Naive B cell (primary cell): ENCODE results near the gene CRAMP1. TPM values are rescaled to one million over a fixed set of nuclear protein-coding genes. Genes with fewer than 3 reads are reported as not detected.

Experiments
- ATAC-seq, 2 donors: fragments of 150-1000 bp; cut with Tn5 transposase; 2 replicates each; pipeline ENCODE4 v1.10.0; 2021; ENCODE audit warnings: low read depth in 2 of 2, mild to moderate bottlenecking in 2 of 2, moderate library complexity in 2 of 2
- DNase-seq: peaks from one replicate; pipeline ENCODE4 v3.0.0; 2022
- H3K27ac Mint-ChIP-seq, 6 donors: one replicate each; pipeline ENCODE4 v1.8.0; 2020 to 2022; ENCODE audit warnings: mild to moderate bottlenecking in 6 of 6, mixed read lengths in 6 of 6, moderate library complexity in 5 of 6, inconsistent platforms in 2 of 6
- H3K27me3 Mint-ChIP-seq, 3 donors: one replicate each; pipeline ENCODE4 v1.8.0; 2021 to 2022; ENCODE audit warnings: mixed read lengths in 3 of 3, mild to moderate bottlenecking in 1 of 3
- H3K36me3 Mint-ChIP-seq, 2 donors: one replicate each; pipeline ENCODE4 v1.8.0; 2020 to 2022; ENCODE audit warnings: mixed read lengths in 2 of 2, inconsistent platforms in 1 of 2, mild to moderate bottlenecking in 1 of 2
- H3K4me1 Mint-ChIP-seq, 3 donors: one replicate each; pipeline ENCODE4 v1.8.0; 2020 to 2022; ENCODE audit warnings: mixed read lengths in 3 of 3, inconsistent platforms in 1 of 3, mild to moderate bottlenecking in 1 of 3, moderate library complexity in 1 of 3
- H3K4me3 Mint-ChIP-seq, 8 donors: one replicate each; pipeline ENCODE4 v1.8.0; 2020 to 2022; ENCODE audit warnings: mild to moderate bottlenecking in 8 of 8, mixed read lengths in 8 of 8, moderate library complexity in 8 of 8, inconsistent platforms in 2 of 8
- H3K9me3 Mint-ChIP-seq, 7 donors: one replicate each; pipeline ENCODE4 v1.8.0; 2020 to 2022; ENCODE audit warnings: mixed read lengths in 7 of 7, mild to moderate bottlenecking in 5 of 7, inconsistent platforms in 2 of 7, moderate library complexity in 1 of 7
- polyA plus RNA-seq, 6 donors: library from polyadenylated mRNA; unstranded; fragments of 300-500 nt; fragmentation: Illumina TruSeq; gene quantifications; one replicate each; pipeline ENCODE4 v1.2.3, GENCODE V29; 2021; ENCODE audit warnings: low read depth in 6 of 6

CRAMP1 gene
- polyA plus RNA-seq, 6 donors from 2014 or later = 1.8 to 6.0 (median 2.2) TPM

DNA sequence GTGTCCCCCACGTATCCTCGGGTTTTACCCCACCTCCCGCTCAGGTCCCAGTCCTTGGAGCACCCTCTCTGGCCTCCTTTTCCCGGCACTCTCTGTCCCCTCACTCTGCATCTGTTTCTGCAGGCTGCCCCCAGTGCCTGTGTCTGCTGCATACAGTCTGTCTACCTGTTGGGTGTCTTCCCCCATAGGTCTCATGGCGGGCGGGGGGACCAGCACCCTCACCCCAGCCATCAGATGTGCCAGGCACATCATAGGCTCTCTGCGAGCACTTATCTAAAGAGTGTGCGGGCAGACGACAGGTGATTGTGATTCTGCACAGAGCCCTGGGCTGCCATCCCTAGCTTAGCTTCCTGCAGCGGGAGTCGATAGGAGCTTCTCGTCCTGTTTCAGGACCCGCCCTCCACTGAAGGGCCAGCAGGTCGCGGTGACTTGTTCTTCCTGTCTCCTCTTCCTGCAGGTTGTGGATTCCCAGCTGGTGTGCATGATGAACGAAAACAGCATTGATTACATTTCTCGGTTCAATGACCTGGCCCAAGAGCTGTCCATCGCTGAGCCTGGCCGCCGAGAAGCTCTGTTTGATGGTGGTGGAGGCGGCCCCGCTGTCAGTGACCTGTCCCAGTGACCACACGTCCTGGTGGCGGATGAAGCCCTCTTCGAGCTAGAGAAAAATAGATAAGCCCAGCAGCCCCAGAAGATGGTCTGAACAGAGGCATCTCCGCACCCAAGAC is 61.4 kb downstream of the CRAMP1 start:
- ATAC-seq (no peak), DNase-seq (no peak)
- Mint-ChIP-seq H3K36me3 (peaks cover 20 to 36% of the 10 kb centered on the region in 2 donors), H3K9me3 (no peaks in the 10 kb centered on the region), H3K4me1 (peaks cover 6 to 10% (median 7%) of the 10 kb centered on the region in 3 donors), H3K4me3 (no peak overlapping the region), H3K27ac (peak overlapping the region in 1 of 6 donors; percentile 79), H3K27me3 (no peaks in the 10 kb centered on the region)

DNA sequence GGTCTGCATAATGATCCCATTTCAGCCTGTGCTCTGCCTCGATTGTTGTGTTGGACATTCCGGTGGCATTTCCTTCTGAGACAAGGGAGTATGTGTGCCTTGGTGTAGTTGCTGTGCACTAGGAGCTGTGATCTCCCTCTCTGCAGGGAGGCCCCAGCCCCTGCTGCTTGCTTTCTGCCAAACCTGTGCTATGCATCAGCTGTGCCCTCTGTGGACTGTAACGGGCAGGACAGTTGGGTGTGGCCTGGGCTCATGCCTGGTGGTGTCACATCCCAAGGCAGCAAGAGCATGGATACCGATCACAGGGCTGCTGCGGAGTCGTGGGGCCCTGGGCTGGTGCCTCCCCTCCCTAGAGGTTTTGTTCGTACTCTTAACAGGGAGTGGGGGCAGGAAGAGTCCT is 62.1 kb downstream of the CRAMP1 start:
- Mint-ChIP-seq H3K27ac (no peak overlapping the region), H3K9me3 (no peaks in the 10 kb centered on the region), H3K36me3 (peaks cover 20 to 32% of the 10 kb centered on the region in 2 donors), H3K27me3 (no peaks in the 10 kb centered on the region), H3K4me3 (peak overlapping the region in 1 of 8 donors; percentile 9), H3K4me1 (peaks cover 12 to 16% (median 14%) of the 10 kb centered on the region in 3 donors)
- DNase-seq = no peak
- no peak for ATAC-seq

DNA sequence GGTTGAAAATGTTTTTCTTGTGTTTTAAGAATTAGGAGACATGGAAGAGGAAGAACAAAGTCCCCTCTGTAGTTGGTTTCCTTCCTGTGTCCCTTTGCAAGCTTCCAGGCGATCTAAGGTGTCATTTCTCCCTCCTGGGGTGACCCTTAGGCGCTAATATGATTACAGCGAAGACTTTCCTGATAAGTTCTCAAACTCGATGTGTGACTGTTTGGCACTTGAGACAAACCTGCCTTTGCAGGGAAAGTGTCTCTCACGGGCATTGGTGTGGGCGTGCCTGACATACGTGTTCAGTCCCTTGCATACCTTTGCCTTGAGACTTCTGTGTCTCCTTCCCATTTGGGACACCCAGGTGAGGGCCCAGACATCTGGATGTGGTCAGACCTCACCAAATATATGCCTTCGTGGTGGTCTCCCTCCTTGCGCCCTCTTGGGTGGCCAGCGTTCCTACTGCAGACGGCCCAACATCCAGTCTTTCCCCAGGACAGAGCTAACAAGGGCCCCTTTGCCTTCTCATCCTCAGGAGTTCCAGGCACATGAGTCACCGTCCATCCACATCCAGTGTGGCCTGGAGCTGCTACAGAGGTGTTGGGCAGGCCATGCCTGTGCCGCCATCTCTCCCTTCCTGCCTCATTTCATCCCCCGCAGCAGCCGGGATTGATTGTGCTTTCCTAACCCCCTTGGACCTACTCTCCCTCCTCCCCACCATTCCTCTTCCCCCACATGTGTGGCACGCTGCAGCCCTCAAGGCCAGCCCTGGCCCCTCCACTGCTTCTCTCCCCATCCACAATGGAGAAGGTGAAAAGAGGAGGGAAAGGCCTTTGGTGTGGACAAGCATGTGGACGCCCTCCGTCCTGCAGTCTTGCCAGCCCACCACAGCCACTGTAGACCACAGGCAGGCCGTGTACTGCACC is 62.8 kb downstream of the CRAMP1 start:
- peak overlapping the region in 1 of 6 donors; percentile 93 for H3K27ac Mint-ChIP-seq

DNA sequence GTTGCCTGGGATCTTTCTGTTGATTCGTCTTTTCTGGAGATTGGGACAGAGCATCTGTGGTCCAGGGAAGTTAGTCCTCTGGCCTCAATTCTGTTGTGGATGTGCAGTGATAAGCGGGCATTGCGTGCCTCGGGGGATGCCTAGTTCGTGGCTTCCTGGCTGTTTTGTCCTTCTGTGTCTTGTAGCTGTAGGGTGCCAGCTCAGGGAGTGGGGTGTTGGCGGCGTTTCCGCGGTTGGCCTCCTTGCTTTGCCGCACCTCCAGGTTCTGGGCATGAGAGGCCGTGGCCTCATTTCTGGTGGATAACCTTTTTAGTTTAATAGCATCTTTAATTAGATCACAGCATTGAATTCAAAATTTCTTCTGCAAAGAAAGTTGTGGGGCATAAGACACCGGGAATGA is 64.5 kb downstream of the CRAMP1 start:
- H3K9me3 Mint-ChIP-seq = no peaks in the 10 kb centered on the region
- H3K36me3 Mint-ChIP-seq = peaks cover 16 to 27% of the 10 kb centered on the region in 2 donors
- peaks cover 15 to 29% (median 25%) of the 10 kb centered on the region in 3 donors for H3K4me1 Mint-ChIP-seq
- DNase-seq (no peak), ATAC-seq (no peak)
- H3K4me3 Mint-ChIP-seq = peak overlapping the region in 6 of 8 donors; percentile 1 to 87 (median 70)
- no peaks in the 10 kb centered on the region for H3K27me3 Mint-ChIP-seq
- peak overlapping the region in 3 of 6 donors; percentile 40 to 93 (median 62) for H3K27ac Mint-ChIP-seq

More for the DNA sequence above, 62.8 kb downstream of the CRAMP1 start:
- Mint-ChIP-seq H3K36me3 (peaks cover 20 to 27% of the 10 kb centered on the region in 2 donors), H3K4me3 (peak overlapping the region in 2 of 8 donors; percentile 38 to 42), H3K27me3 (no peaks in the 10 kb centered on the region), H3K9me3 (no peaks in the 10 kb centered on the region), H3K4me1 (peaks cover 12 to 18% (median 16%) of the 10 kb centered on the region in 3 donors)
- DNase-seq (no peak), ATAC-seq (no peak)

DNA sequence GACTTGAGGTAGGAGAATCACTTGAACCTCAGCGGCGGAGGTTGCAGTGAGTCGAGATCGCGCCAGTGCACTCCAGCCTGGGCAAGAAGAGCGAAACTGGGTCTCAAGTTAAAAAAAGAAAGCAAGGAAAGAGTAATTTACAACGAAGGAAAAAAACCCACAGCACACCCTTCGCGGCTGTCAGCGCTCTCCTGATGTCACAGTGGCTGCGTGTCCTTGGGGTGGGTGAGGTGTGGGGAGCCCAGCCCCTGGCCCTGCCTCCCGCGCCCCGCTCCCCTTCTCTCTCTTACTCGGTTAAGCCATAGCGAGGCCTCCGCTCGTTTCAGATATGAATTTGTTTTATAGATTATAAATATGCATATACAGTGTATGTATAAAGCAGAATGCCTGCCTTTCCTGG is 65.2 kb downstream of the CRAMP1 start:
- Mint-ChIP-seq H3K27ac (peak overlapping the region in 4 of 6 donors; percentile 62 to 93 (median 77)), H3K36me3 (peaks cover 11 to 21% of the 10 kb centered on the region in 2 donors), H3K27me3 (no peaks in the 10 kb centered on the region), H3K4me1 (peaks cover 15 to 31% (median 29%) of the 10 kb centered on the region in 3 donors), H3K4me3 (peak overlapping the region; percentile 47 to 87 (median 70)), H3K9me3 (no peaks in the 10 kb centered on the region)
- no peak for DNase-seq
- ATAC-seq = no peak

DNA sequence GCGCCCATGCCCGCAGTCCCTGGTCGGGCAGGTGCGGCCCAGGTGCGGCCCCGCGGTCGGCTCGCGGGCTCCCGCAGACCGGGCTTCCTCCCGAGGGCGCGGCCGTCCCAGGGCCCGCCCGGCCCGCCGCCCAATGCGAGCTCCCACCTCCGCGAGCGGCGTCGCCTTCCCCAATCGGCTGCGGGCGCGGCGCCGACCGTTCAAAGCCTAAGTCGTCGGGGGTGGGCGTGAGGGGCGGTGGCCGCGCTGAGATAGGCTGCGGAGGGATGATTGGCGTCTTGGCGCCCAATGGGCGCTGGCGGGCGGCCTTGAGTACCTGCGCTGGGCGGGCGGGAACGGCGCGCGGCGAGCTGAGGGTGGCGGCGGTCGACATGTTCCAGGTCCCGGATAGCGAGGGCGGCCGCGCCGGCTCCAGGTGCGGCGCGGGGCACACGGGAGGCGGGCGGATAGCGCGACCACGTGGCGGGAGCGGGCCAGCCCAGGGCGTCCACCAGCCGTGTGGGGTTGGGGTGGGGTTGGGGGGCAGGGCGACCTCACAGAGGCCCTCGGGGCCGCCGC is 65.9 kb downstream of the CRAMP1 start, which contains the start of gene JPT2:
Gene JPT2, plus strand, starts transcription at position 338 of the 558 bp plus-strand sequence. Its CDS starts 34 bp downstream, at position 372.
- H3K4me3 Mint-ChIP-seq = peak within 1 kb of the TSS; percentile 87 to 96 (median 89)
- peaks cover 15 to 31% (median 29%) of the 10 kb centered on the region in 3 donors for H3K4me1 Mint-ChIP-seq
- H3K36me3 Mint-ChIP-seq = peaks cover 6 to 14% of the 10 kb centered on the region in 2 donors
- H3K27ac Mint-ChIP-seq = peak within 1 kb of the TSS; percentile 79 to 97 (median 94)
- peak; percentile 96 for DNase-seq
- peak; percentile 93 to 94 for ATAC-seq
- no peaks in the 10 kb centered on the region for H3K9me3 Mint-ChIP-seq
- no peaks in the 10 kb centered on the region for H3K27me3 Mint-ChIP-seq

DNA sequence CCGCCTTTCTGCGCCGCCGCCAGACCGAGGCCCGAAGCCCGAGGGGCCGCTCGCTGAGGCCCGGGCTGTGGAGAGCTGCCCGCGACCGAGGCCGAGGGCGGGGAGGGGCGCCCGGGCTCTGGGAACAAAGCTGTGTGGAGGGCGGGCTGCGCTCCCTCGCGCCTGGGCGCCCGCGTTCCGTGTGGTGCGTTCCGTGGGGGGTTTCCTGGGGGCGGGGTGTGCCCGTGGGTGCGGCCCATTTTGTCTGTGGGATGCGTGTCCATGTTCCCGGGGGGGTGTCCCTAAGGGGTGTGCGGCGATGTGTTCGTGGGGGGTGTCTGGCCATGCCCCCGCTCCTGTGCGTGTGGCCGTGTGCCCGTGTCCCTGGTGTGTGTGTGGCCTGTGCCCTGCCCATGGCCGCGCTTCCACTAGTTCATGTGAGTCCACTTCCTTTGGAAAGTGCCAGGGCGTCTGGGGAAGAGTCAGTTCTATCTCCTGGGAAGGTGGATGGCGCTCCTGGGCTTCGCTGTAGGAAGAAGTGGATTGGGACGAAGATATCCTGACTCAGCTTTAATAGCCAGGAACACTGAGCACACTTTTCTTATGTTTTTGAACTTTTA is 66.4 kb downstream of the CRAMP1 start:
- DNase-seq (peak; percentile 59), ATAC-seq (peak; percentile 41 to 49)
- Mint-ChIP-seq H3K4me1 (peaks cover 18 to 31% (median 29%) of the 10 kb centered on the region in 3 donors), H3K9me3 (no peaks in the 10 kb centered on the region), H3K27me3 (no peaks in the 10 kb centered on the region), H3K27ac (peak overlapping the region; percentile 79 to 97 (median 94)), H3K4me3 (peak overlapping the region; percentile 87 to 96 (median 89)), H3K36me3 (peaks cover under 1 to 8% of the 10 kb centered on the region in 2 donors)

DNA sequence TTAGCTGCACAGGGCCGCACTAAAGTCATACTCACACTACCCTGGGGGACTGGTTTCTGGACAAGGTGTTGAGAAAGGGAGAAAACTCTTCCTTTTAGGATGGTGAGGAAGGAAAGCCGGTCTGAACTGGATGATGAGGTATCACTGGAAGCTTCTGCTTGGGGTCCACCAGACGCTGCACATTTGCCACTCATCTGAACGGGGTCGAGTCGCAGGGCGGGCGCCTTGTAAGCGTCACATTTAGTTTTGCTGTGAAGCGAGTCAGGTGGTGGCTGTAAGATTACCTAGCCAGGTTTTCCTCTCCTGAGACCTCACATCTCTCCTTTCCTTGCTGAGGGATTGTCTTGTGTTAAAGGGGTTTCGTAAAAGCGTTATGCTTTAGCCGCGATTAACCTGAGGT is 68.2 kb downstream of the CRAMP1 start:
- DNase-seq (no peak), ATAC-seq (no peak)
- peak overlapping the region in 2 of 6 donors; percentile 70 to 77 for H3K27ac Mint-ChIP-seq
- no peaks in the 10 kb centered on the region for H3K27me3 Mint-ChIP-seq
- H3K4me3 Mint-ChIP-seq = peak overlapping the region in 4 of 8 donors; percentile 12 to 88 (median 48)
- H3K36me3 Mint-ChIP-seq = peaks cover 0 to 2% of the 10 kb centered on the region in 2 donors
- no peaks in the 10 kb centered on the region for H3K9me3 Mint-ChIP-seq
- peaks cover 21 to 31% (median 29%) of the 10 kb centered on the region in 3 donors for H3K4me1 Mint-ChIP-seq

DNA sequence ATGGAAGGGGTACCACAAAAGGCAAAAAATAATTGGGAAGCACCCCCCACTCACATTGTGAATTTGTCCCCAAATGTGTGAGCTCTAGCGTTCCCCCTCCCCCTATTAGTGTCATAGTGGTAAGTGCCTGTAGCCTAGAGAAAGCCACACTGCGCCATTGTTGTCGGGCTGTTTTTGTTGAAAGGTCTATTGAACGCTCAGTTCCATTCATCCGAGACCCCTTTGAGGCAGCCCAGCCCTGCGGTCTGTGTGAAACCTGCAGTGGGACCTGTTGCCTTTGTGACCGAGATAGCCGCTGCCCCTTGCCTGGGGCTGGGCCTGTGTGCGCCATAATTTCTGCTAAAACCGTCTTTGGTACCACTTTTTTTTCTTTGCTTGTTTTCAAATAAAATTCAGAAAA is 68.9 kb downstream of the CRAMP1 start:
- ATAC-seq (no peak), DNase-seq (no peak)
- Mint-ChIP-seq H3K36me3 (no peaks in the 10 kb centered on the region), H3K9me3 (no peaks in the 10 kb centered on the region), H3K4me1 (peaks cover 21 to 34% (median 29%) of the 10 kb centered on the region in 3 donors), H3K27ac (peak overlapping the region in 3 of 6 donors; percentile 11 to 52 (median 14)), H3K27me3 (no peaks in the 10 kb centered on the region), H3K4me3 (peak overlapping the region in 4 of 8 donors; percentile 12 to 88 (median 54))

DNA sequence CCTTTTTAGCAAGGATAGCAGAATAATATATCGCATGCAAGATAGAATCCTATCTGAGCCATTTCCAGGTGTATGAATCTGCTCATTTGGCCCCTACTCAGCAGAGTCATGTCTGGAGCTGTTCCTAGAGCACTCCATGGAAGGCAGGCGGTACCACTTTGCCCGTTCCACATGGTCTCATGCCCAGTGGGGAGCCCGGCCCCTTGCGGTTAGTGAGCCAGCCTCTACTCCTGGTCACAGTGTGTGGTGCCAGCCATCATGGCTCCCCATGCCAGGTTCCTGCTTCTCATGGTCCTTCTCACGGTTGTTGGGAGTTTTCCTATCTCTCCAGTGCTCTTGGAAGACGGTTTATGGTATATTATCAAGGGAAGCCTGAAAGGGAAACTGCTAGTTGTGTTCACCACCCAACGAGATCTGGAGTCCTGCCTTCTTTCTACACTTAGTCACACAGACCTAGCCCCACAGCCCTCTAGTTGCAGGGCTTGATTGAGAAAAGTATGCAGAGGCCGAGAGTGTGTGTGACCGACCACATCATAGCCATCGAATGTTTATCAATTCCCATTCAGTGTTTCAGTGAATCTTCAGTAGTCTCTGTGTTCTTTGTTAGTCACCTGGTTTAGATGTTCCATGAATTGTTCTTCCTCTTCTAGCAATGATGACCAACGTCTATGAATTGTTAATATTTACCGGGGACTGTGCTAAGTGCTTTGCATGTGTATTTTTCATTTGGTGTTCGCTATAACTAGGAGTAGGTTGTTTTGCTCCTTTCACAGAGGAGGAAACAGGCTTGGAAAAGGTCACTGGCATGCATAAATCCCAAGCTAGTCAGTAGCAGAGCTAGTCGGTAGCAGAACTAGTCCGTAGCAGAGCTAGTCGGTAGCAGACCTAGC is 75.5 kb downstream of the CRAMP1 start:
- Mint-ChIP-seq H3K4me1 (peaks cover 0 to 18% (median 5%) of the 10 kb centered on the region in 3 donors), H3K9me3 (no peaks in the 10 kb centered on the region), H3K4me3 (no peak overlapping the region), H3K27me3 (no peaks in the 10 kb centered on the region), H3K36me3 (peaks cover 0 to 14% of the 10 kb centered on the region in 2 donors), H3K27ac (peak overlapping the region in 1 of 6 donors; percentile 2)
- ATAC-seq = no peak
- no peak for DNase-seq

DNA sequence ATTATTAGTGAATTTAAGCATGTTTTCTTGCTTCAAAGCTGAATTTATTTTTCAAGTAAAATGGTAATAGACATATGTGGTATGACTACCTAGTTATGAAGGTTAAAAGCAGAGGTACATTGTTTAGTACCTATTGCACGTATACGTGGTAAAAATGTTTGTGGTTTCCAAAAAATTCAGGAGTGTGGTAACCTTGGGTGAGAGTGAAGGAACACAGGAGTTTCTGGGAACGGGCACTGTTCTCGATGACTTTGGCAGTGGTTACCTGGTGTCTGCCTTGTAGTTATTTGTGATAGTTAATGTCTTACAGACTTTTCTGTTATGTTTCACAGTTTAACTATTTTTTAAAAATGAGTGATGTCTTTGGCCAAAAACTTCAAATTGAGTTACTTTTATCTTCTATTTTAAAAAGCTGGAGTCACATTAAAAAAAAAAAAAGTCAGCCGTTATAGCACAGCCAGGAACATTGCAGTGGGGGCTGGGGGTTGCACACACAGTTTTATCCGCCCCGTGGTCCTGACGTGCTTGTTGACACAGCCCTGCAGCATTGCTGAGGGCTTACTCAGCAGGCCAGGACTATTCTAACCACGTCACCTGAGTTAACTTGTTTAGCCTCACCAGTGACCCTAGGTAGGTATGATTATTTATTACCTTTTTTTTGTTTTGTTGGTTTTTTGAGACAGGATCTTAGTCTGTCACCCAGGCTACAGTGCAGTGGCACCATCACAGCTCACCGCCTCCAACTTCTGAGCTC is 76.8 kb downstream of the CRAMP1 start:
- Mint-ChIP-seq H3K4me1 (peaks cover 0 to 12% (median 5%) of the 10 kb centered on the region in 3 donors), H3K27me3 (no peaks in the 10 kb centered on the region), H3K27ac (no peak overlapping the region), H3K4me3 (no peak overlapping the region), H3K36me3 (peaks cover 0 to 21% of the 10 kb centered on the region in 2 donors), H3K9me3 (no peaks in the 10 kb centered on the region)
- ATAC-seq = no peak
- no peak for DNase-seq
